WTC11 (cell line): ENCODE measurements around the gene ZGLP1. TPM values are rescaled to one million over a fixed set of nuclear protein-coding genes. Genes with fewer than 3 reads are reported as not detected.
"Not testable (repeated sequence)": the region's sequence is repeated elsewhere in the genome, so short reads cannot be mapped to it uniquely, and the experiment has no call there.

Experiments
- ATAC-seq: fragments of 200-7000 bp; cut with Tn5 transposase; 2 replicates; pipeline ENCODE4 v1.10.0; 2021; ENCODE audit warnings: mild to moderate bottlenecking, moderate library complexity
- CTCF ChIA-PET: fragments of 300-600 bp; sonication (Branson Sonifier 250); formaldehyde crosslinking; loops from one replicate; lab custom pipeline; 2021; ENCODE audit warnings: antibody characterized with exemption; lab: Charles Lee
- POLR2A ChIA-PET: fragments of 350-600 bp; sonication (Branson Sonifier 250); formaldehyde crosslinking; loops from one replicate; lab custom pipeline; 2021; ENCODE audit warnings: antibody characterized with exemption; lab: Charles Lee
- DNase-seq: peaks from one replicate; pipeline ENCODE4 v3.0.0; 2021; ENCODE audit warnings: low spot score
- H3K27ac Mint-ChIP-seq: 2 replicates; pipeline ENCODE4 v1.8.0; 2021; ENCODE audit warnings: mixed read lengths
- H3K27me3 Mint-ChIP-seq: 2 replicates; pipeline ENCODE4 v1.8.0; 2021; ENCODE audit warnings: low read depth, mild to moderate bottlenecking, moderate library complexity, mixed read lengths
- H3K36me3 Mint-ChIP-seq: 2 replicates; pipeline ENCODE4 v1.8.0; 2021; ENCODE audit warnings: mixed read lengths
- H3K4me1 Mint-ChIP-seq: 2 replicates; pipeline ENCODE4 v1.8.0; 2022; ENCODE audit warnings: mixed read lengths
- H3K4me3 Mint-ChIP-seq: 2 replicates; pipeline ENCODE4 v1.8.0; 2021; ENCODE audit warnings: mild to moderate bottlenecking, moderate library complexity, mixed read lengths
- H3K9me3 Mint-ChIP-seq: 2 replicates; pipeline ENCODE4 v1.8.0; 2021; ENCODE audit warnings: mixed read lengths
- ATF3 ChIP-seq: sonication (generic); formaldehyde crosslinking; conservative IDR thresholded peaks from 2 replicates; pipeline ENCODE4 v1.8.1; 2022; ENCODE audit warnings: mild to moderate bottlenecking, missing genetic modification reagents
- CTCF ChIP-seq: fragments of 200-600 bp; IDR thresholded peaks from 2 replicates; pipeline ENCODE4 v1.8.0; 2022; ENCODE audit warnings: antibody characterized with exemption
- EMX1 ChIP-seq: fragments of 250-450 bp; sonication (Bioruptor Pico); IDR thresholded peaks from 2 replicates; pipeline ENCODE4 v1.8.0; 2021; ENCODE audit warnings: mild to moderate bottlenecking
- NR1H2 ChIP-seq: sonication (generic); formaldehyde crosslinking; IDR thresholded peaks from 2 replicates; pipeline ENCODE4 v1.9.0; 2021; ENCODE audit warnings: mild to moderate bottlenecking, moderate library complexity, missing genetic modification reagents
- RELA ChIP-seq: sonication (generic); formaldehyde crosslinking; IDR thresholded peaks from 2 replicates; pipeline ENCODE4 v1.8.1; 2022; ENCODE audit warnings: missing genetic modification reagents, mild to moderate bottlenecking, borderline replicate concordance
- SMAD3 ChIP-seq: sonication (generic); formaldehyde crosslinking; IDR thresholded peaks from 2 replicates; pipeline ENCODE4 v1.8.0; 2022; ENCODE audit warnings: missing genetic modification reagents, mild to moderate bottlenecking, borderline replicate concordance
- total RNA-seq: library from RNA; stranded (reverse); gene quantifications from 3 replicates; pipeline ENCODE4 v1.2.3, GENCODE V29; 2021
- TF ChIP-seq, protein P1 (sequence below): fragments of 250-450 bp; sonication (Bioruptor Pico); IDR thresholded peaks from 2 replicates; pipeline ENCODE4 v1.9.0; 2021; ENCODE audit warnings: mild to moderate bottlenecking
- TF ChIP-seq, protein P2 (sequence below): sonication (generic); formaldehyde crosslinking; IDR thresholded peaks from 2 replicates; pipeline ENCODE4 v1.8.0; 2022; ENCODE audit warnings: mild to moderate bottlenecking, missing genetic modification reagents
- TF ChIP-seq, protein P3 (sequence below): sonication (generic); formaldehyde crosslinking; IDR thresholded peaks from 2 replicates; pipeline ENCODE4 v1.8.1; 2022; ENCODE audit warnings: low read depth, missing genetic modification reagents, borderline replicate concordance
- TF ChIP-seq, protein P4 (sequence below): sonication (generic); formaldehyde crosslinking; IDR thresholded peaks from 2 replicates; pipeline ENCODE4 v1.8.0; 2022; ENCODE audit warnings: mild to moderate bottlenecking, missing genetic modification reagents
- TF ChIP-seq, protein P5 (sequence below): sonication (generic); formaldehyde crosslinking; IDR thresholded peaks from 2 replicates; pipeline ENCODE4 v1.8.0; 2022; ENCODE audit warnings: mild to moderate bottlenecking, missing genetic modification reagents
- TF ChIP-seq, protein P6 (sequence below): sonication (generic); formaldehyde crosslinking; IDR thresholded peaks from 2 replicates; pipeline ENCODE4 v1.8.0; 2022; ENCODE audit warnings: mild to moderate bottlenecking, missing genetic modification reagents

The ZGLP1 gene
- total RNA-seq, 1 experiment from 2014 or later: 5.9 TPM

- TF ChIP-seq, protein P1, sequence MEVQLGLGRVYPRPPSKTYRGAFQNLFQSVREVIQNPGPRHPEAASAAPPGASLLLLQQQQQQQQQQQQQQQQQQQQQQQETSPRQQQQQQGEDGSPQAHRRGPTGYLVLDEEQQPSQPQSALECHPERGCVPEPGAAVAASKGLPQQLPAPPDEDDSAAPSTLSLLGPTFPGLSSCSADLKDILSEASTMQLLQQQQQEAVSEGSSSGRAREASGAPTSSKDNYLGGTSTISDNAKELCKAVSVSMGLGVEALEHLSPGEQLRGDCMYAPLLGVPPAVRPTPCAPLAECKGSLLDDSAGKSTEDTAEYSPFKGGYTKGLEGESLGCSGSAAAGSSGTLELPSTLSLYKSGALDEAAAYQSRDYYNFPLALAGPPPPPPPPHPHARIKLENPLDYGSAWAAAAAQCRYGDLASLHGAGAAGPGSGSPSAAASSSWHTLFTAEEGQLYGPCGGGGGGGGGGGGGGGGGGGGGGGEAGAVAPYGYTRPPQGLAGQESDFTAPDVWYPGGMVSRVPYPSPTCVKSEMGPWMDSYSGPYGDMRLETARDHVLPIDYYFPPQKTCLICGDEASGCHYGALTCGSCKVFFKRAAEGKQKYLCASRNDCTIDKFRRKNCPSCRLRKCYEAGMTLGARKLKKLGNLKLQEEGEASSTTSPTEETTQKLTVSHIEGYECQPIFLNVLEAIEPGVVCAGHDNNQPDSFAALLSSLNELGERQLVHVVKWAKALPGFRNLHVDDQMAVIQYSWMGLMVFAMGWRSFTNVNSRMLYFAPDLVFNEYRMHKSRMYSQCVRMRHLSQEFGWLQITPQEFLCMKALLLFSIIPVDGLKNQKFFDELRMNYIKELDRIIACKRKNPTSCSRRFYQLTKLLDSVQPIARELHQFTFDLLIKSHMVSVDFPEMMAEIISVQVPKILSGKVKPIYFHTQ (CRISPR knock-in tag): no peak
- TF ChIP-seq, protein P2, sequence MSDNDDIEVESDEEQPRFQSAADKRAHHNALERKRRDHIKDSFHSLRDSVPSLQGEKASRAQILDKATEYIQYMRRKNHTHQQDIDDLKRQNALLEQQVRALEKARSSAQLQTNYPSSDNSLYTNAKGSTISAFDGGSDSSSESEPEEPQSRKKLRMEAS (CRISPR knock-in tag): no peak
- TF ChIP-seq NR1H2: no peak
- TF ChIP-seq EMX1 (CRISPR knock-in tag): no peak
- TF ChIP-seq, protein P3, sequence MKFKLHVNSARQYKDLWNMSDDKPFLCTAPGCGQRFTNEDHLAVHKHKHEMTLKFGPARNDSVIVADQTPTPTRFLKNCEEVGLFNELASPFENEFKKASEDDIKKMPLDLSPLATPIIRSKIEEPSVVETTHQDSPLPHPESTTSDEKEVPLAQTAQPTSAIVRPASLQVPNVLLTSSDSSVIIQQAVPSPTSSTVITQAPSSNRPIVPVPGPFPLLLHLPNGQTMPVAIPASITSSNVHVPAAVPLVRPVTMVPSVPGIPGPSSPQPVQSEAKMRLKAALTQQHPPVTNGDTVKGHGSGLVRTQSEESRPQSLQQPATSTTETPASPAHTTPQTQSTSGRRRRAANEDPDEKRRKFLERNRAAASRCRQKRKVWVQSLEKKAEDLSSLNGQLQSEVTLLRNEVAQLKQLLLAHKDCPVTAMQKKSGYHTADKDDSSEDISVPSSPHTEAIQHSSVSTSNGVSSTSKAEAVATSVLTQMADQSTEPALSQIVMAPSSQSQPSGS (CRISPR knock-in tag): no peak
- TF ChIP-seq, all 79 proteins: peak for 0
Measured at GRCh38 chr19:10284065-10284959, 25.3 kb downstream of the ZGLP1 start (continued).

GRCh38 chr19:10283301-10284064 is 26.1 kb downstream of the ZGLP1 start:
- CTCF ChIA-PET: interaction anchor here (0.7 to 1.2 kb wide), 2 partner anchors 24 to 78 kb away, joined by 3 read pairs; no protein-coding TSS in a partner anchor
- Mint-ChIP-seq H3K36me3 (no peaks in the 10 kb centered on the region; the same call in 1 of the 2 replicates), H3K27me3 (peaks cover 29% of the 10 kb centered on the region), H3K27ac (no peak overlapping the region; the same call in 1 of the 2 replicates), H3K4me3 (no peak overlapping the region)
- TF ChIP-seq, protein P4, sequence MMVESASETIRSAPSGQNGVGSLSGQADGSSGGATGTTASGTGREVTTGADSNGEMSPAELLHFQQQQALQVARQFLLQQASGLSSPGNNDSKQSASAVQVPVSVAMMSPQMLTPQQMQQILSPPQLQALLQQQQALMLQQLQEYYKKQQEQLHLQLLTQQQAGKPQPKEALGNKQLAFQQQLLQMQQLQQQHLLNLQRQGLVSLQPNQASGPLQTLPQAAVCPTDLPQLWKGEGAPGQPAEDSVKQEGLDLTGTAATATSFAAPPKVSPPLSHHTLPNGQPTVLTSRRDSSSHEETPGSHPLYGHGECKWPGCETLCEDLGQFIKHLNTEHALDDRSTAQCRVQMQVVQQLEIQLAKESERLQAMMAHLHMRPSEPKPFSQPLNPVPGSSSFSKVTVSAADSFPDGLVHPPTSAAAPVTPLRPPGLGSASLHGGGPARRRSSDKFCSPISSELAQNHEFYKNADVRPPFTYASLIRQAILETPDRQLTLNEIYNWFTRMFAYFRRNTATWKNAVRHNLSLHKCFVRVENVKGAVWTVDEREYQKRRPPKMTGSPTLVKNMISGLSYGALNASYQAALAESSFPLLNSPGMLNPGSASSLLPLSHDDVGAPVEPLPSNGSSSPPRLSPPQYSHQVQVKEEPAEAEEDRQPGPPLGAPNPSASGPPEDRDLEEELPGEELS (CRISPR knock-in tag): no peak
- no peak for TF ChIP-seq SMAD3 (CRISPR knock-in tag)
- TF ChIP-seq, protein P5, sequence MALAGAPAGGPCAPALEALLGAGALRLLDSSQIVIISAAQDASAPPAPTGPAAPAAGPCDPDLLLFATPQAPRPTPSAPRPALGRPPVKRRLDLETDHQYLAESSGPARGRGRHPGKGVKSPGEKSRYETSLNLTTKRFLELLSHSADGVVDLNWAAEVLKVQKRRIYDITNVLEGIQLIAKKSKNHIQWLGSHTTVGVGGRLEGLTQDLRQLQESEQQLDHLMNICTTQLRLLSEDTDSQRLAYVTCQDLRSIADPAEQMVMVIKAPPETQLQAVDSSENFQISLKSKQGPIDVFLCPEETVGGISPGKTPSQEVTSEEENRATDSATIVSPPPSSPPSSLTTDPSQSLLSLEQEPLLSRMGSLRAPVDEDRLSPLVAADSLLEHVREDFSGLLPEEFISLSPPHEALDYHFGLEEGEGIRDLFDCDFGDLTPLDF: no peak
- no peak for TF ChIP-seq CTCF
- TF ChIP-seq RELA (CRISPR knock-in tag): no peak
- TF ChIP-seq, protein P1 (CRISPR knock-in tag): no peak
- TF ChIP-seq, protein P6, sequence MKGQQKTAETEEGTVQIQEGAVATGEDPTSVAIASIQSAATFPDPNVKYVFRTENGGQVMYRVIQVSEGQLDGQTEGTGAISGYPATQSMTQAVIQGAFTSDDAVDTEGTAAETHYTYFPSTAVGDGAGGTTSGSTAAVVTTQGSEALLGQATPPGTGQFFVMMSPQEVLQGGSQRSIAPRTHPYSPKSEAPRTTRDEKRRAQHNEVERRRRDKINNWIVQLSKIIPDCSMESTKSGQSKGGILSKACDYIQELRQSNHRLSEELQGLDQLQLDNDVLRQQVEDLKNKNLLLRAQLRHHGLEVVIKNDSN (CRISPR knock-in tag): no peak
- TF ChIP-seq ATF3 (CRISPR knock-in tag): no peak
- TF ChIP-seq, all 79 proteins: peak for 0
- no peak for DNase-seq
- POLR2A ChIA-PET: no interaction called here
- no peak for ATAC-seq
- H3K9me3 Mint-ChIP-seq: no peaks in the 10 kb centered on the region
- H3K4me1 Mint-ChIP-seq: peaks cover 12% of the 10 kb centered on the region

DNA sequence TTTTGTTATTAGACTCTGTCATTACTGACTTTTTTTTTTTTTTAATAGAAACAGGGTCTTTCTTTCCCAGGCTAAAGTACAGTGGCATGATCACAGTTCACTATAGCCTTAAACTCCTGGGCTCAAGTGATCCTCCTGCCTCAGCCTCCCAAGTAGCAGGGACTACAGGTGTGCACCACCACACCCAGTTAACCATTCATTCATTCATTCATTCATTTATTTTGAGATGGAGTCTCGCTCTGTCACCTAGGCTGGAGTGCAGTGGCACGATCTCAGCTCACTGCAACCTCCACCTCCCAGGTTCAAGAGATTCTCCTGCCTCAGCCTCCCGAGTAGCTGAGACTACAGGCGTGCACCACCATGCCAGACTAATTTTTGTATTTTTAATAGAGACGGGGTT is 27.6 kb downstream of the ZGLP1 start:
- H3K9me3 Mint-ChIP-seq, DNase-seq, H3K36me3 Mint-ChIP-seq, H3K27ac Mint-ChIP-seq, H3K4me1 Mint-ChIP-seq, ATAC-seq, H3K4me3 Mint-ChIP-seq, POLR2A ChIA-PET: not testable (repeated sequence)
- peaks cover 15% of the 10 kb centered on the region for H3K27me3 Mint-ChIP-seq
- CTCF ChIA-PET: interaction anchor here (4.4 kb wide), 1 partner anchor 12 kb away, joined by 29 read pairs; the partner anchor contains the start of gene ICAM1
